Natural killer cell (primary cell): Measurements from ENCODE around the gene SLC35E4. TPM values are rescaled to one million over a fixed set of nuclear protein-coding genes. Genes with fewer than 3 reads are reported as not detected.
"Not testable (repeated sequence)": the region's sequence is repeated elsewhere in the genome, so short reads cannot be mapped to it uniquely, and the experiment has no call there.

ENCODE experiments used
- ATAC-seq, 3 donors: fragments of 150-1000 bp in 2 of 3; fragments of 200-7000 bp in 1 of 3; cut with Tn5 transposase; 1 replicate in 1 of 3; 2 replicates in 2 of 3; pipeline ENCODE4 v1.10.0; 2021; ENCODE audit warnings: mild to moderate bottlenecking in 2 of 3, moderate library complexity in 2 of 3
- DNase-seq, 2 donors: peaks; one replicate each; pipeline versions ENCODE4 v3.0.0 to v3.0.0-alpha.2; 2013 to 2021; ENCODE audit warnings: mixed read lengths in 1 of 2
- H3K27ac ChIP-seq: one replicate; pipeline ENCODE4 v1.5.1; 2013; ENCODE audit warnings: mild to moderate bottlenecking, low read length
- H3K27me3 ChIP-seq: one replicate; pipeline ENCODE4 v1.6.1; 2013; ENCODE audit warnings: low read length; ENCODE audit not compliant: control insufficient read depth, insufficient read depth
- H3K36me3 ChIP-seq: one replicate; pipeline ENCODE4 v1.6.1; 2013; ENCODE audit warnings: low read length; ENCODE audit not compliant: control insufficient read depth, insufficient read depth
- H3K4me1 ChIP-seq: one replicate; pipeline ENCODE4 v1.6.1; 2013; ENCODE audit warnings: low read length; ENCODE audit not compliant: control insufficient read depth, insufficient read depth
- H3K4me3 ChIP-seq: one replicate; pipeline ENCODE4 v1.5.1; 2013; ENCODE audit warnings: low read length
- H3K9me3 ChIP-seq: one replicate; pipeline ENCODE4 v1.6.1; 2013; ENCODE audit warnings: low read length; ENCODE audit not compliant: control insufficient read depth, insufficient read depth
- H3K27ac Mint-ChIP-seq, 2 donors: one replicate each; pipeline ENCODE4 v1.8.0; 2022; ENCODE audit warnings: mild to moderate bottlenecking in 2 of 2, mixed read lengths in 2 of 2, moderate library complexity in 1 of 2
- H3K27me3 Mint-ChIP-seq, 2 donors: one replicate each; pipeline ENCODE4 v1.8.0; 2022; ENCODE audit warnings: low read depth in 2 of 2, mixed read lengths in 2 of 2
- H3K36me3 Mint-ChIP-seq: one replicate; pipeline ENCODE4 v1.8.0; 2022; ENCODE audit warnings: mixed read lengths
- H3K4me1 Mint-ChIP-seq, 2 donors: one replicate each; pipeline ENCODE4 v1.8.0; 2022; ENCODE audit warnings: mixed read lengths in 2 of 2
- H3K4me3 Mint-ChIP-seq: one replicate; pipeline ENCODE4 v1.8.0; 2022; ENCODE audit warnings: mild to moderate bottlenecking, moderate library complexity, mixed read lengths
- H3K9me3 Mint-ChIP-seq, 2 donors: one replicate each; pipeline ENCODE4 v1.8.0; 2022; ENCODE audit warnings: mixed read lengths in 2 of 2
- CTCF ChIP-seq: fragments of 200-600 bp; IDR thresholded peaks from one replicate; pipeline ENCODE4 v1.8.0; 2022; ENCODE audit warnings: antibody characterized with exemption
- WGBS: methylation state at CpG from one replicate; pipeline ENCODE4 v1.1.7; 2013; ENCODE audit warnings: missing lambda C conversion rate; ENCODE audit not compliant: insufficient coverage; 5-methylcytosine and 5-hydroxymethylcytosine counted together
- intact Hi-C: fragments of 100-400 bp; cut with micrococcal nuclease; formaldehyde crosslinking; loops from one replicate; pipeline ENCODE4 v1.14.2; 2022
- total RNA-seq, 4 donors: library from RNA; stranded (reverse); fragments of 120-200 nt in 1 of 4; gene quantifications; one replicate each; pipeline versions ENCODE4 v1.2.3 to v1.2.4, GENCODE V29; 2013 to 2022

SLC35E4 gene
- total RNA-seq, 3 donors from 2014 or later (not counting 1 experiment from before 2014, with no cell fraction given) = 2.9 to 5.8 (median 2.9) TPM

- ATAC-seq (no peak), DNase-seq (no peak)
- 83% methylated on average over 6 of the region's 7 CpGs for WGBS
- Histone ChIP-seq H3K27ac (no peak overlapping the region), H3K4me3 (no peak overlapping the region), H3K27me3 (no peaks in the 10 kb centered on the region), H3K9me3 (no peaks in the 10 kb centered on the region), H3K36me3 (no peaks in the 10 kb centered on the region), H3K4me1 (no peaks in the 10 kb centered on the region)
- no peaks in the 10 kb centered on the region for H3K27me3 Mint-ChIP-seq
- H3K27ac Mint-ChIP-seq = no peak overlapping the region
- H3K4me3 Mint-ChIP-seq = no peak overlapping the region
- TF ChIP-seq CTCF = no peak
- no peaks in the 10 kb centered on the region for H3K9me3 Mint-ChIP-seq
- no peaks in the 10 kb centered on the region for H3K36me3 Mint-ChIP-seq
- H3K4me1 Mint-ChIP-seq = no peaks in the 10 kb centered on the region
- intact Hi-C loops = no loop called here
These were observed 20.0 kb upstream of the SLC35E4 start for GRCh38 chr22:30615543-30615954.

- ATAC-seq (no peak), DNase-seq (no peak)
- Mint-ChIP-seq H3K4me3 (no peak overlapping the region), H3K4me1 (no peaks in the 10 kb centered on the region), H3K9me3 (no peaks in the 10 kb centered on the region), H3K27me3 (peaks cover 0 to 2% of the 10 kb centered on the region in 2 donors), H3K27ac (no peak overlapping the region), H3K36me3 (no peaks in the 10 kb centered on the region)
- Histone ChIP-seq H3K27me3 (no peaks in the 10 kb centered on the region), H3K9me3 (no peaks in the 10 kb centered on the region), H3K27ac (no peak overlapping the region), H3K4me1 (no peaks in the 10 kb centered on the region), H3K36me3 (no peaks in the 10 kb centered on the region), H3K4me3 (no peak overlapping the region)
- intact Hi-C loops = no loop called here
- 92% methylated on average over 5 of the region's 6 CpGs for WGBS
- no peak for TF ChIP-seq CTCF
These were observed 17.8 kb upstream of the SLC35E4 start for GRCh38 chr22:30617819-30618218.

GRCh38 chr22:30619909-30620308, 15.7 kb upstream of the SLC35E4 start:
- H3K4me3 ChIP-seq, H3K9me3 Mint-ChIP-seq, H3K36me3 Mint-ChIP-seq, ATAC-seq, H3K4me1 Mint-ChIP-seq, H3K36me3 ChIP-seq, DNase-seq, H3K27ac Mint-ChIP-seq, H3K4me1 ChIP-seq, H3K27ac ChIP-seq, intact Hi-C loops, H3K27me3 Mint-ChIP-seq, H3K9me3 ChIP-seq, H3K4me3 Mint-ChIP-seq, H3K27me3 ChIP-seq: not testable (repeated sequence)
- 100% methylated on average over 2 of the region's 6 CpGs for WGBS

- TF ChIP-seq CTCF = no peak
- no peak for ATAC-seq
- Mint-ChIP-seq H3K4me1 (no peaks in the 10 kb centered on the region), H3K27me3 (peaks cover 0 to 2% of the 10 kb centered on the region in 2 donors), H3K9me3 (no peaks in the 10 kb centered on the region), H3K4me3 (no peak overlapping the region), H3K36me3 (no peaks in the 10 kb centered on the region), H3K27ac (no peak overlapping the region)
- Histone ChIP-seq H3K27me3 (no peaks in the 10 kb centered on the region), H3K4me3 (no peak overlapping the region), H3K27ac (no peak overlapping the region), H3K4me1 (no peaks in the 10 kb centered on the region), H3K36me3 (no peaks in the 10 kb centered on the region), H3K9me3 (no peaks in the 10 kb centered on the region)
- intact Hi-C loops = no loop called here
- 76% methylated on average over 5 of the region's 5 CpGs for WGBS
- no peak for DNase-seq
These were observed 9.2 kb upstream of the SLC35E4 start for GRCh38 chr22:30626413-30626812.
